Measurements from ENCODE around the gene PADI6.
A peak's percentile ranks its signal among the peaks of the same experiment; 100 is the strongest.
"Not testable (repeated sequence)": the region's sequence is repeated elsewhere in the genome, so short reads cannot be mapped to it uniquely, and the experiment has no call there.

PADI6 gene

DNA sequence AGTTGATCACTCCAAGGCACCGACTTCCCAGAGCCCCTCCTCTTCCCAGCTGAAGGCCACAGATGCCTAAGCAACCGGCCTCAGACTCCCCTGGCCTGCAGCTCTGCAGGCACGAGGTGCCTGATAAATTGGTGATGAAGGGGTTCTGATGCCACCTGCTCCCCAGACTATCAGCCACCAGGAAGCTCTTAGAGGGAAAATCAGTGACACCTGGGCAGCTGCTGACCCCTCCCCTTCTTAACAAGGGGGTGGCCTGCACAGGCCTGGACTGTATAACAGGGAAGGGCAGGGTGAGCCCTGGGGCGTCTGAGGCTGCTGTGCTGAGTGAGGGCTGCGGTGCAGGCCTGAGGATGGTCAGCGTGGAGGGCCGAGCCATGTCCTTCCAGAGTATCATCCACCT, at the start of gene PADI6:
TSS of gene PADI6 (plus strand) at position 301 of the 400 bp plus-strand sequence. CDS start at position 351, 50 bp downstream.
- DNase-seq = no peak

DNA sequence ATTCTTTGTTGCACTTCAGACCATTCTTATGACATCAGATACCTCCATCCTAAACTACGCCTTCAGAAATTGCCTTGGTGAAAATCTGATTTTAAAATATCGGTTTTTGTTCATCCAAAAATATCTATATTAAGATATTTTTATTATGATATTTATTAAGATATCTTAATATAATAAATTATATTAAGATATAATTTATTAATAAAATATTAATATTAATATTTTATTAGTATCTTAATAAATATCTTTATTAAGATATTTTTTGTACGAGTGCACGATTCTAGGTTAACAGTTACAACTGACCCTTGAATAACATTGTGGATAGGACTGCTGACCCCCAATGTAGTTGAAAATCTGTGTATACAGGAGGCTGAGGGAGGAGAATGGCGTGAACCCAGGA, 43.1 kb upstream of the PADI6 start:
- DNase-seq = no peak

DNA sequence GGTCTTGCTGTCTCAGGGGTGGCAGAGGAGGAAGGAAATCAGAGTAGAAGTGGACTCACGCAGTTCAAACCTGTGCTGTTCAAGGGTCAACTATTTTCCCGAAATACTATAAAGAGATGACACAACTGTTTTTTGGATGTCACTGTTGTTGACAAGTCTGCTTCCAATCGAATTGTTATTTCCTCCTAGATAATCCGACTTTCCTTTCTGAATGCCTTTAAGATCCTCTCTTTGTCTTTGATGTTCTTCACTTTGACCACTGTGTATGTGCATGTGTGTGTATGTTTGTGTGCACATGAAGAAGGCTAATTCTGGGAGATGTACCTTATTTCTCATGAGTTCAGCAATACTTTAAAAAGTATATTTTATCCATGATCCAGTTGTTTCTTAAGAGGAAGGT, 42.4 kb upstream of the PADI6 start:
- DNase-seq = no peak

GRCh38 chr1:17330856-17331255, 41.1 kb upstream of the PADI6 start:
- DNase-seq = no peak

- no peak for DNase-seq
Observed at GRCh38 chr1:17333081-17333480, 38.9 kb upstream of the PADI6 start.

DNA sequence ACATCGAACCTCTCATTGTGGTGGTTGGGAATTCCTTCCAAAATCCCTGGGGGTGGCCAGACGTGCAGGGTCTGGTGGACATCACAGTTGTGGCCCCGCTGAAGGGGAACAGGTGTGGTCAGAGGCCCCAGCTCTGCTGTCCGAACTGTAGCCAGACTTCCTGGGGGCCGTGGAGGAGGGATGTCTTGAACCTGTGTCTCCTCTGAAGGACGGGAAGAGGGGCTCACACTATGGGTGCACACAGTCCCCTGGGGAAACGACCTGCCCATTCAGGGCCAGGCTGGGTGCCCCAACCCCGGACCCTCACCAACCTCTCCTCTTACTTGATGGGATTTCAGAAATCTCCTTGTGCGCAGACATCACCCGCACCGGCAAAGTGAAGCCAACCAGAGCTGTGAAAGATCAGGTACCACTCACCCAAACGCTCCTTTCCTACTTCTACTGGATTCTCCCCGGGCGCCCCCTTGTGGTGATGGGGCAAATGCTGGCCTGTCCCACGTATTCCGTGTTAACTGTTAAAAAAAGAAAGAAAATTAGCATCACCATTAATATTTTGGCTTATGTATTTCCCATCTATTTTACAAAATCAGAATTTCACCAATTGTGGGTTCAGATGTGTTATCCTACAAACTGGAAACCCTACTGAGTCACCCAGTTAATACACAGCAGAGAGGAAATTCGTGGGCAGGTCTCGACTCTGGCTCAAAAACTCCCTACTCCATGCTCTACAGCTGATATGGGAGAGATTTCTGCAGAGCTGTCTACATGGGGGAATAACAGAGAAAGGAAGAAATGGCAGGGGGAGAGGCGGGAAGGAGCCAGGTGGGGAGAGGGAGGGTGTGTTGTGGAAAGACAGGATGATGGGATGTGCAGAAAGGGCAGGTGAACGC, 35.9 kb upstream of the PADI6 start:
- DNase-seq = peak; percentile 11

- no peak for DNase-seq
Observed at GRCh38 chr1:17338706-17339493, 33.1 kb upstream of the PADI6 start.

- no peak for DNase-seq
Observed at GRCh38 chr1:17339521-17339920, 32.5 kb upstream of the PADI6 start.

- no peak for DNase-seq
Observed at GRCh38 chr1:17340358-17340757, 31.6 kb upstream of the PADI6 start.

DNA sequence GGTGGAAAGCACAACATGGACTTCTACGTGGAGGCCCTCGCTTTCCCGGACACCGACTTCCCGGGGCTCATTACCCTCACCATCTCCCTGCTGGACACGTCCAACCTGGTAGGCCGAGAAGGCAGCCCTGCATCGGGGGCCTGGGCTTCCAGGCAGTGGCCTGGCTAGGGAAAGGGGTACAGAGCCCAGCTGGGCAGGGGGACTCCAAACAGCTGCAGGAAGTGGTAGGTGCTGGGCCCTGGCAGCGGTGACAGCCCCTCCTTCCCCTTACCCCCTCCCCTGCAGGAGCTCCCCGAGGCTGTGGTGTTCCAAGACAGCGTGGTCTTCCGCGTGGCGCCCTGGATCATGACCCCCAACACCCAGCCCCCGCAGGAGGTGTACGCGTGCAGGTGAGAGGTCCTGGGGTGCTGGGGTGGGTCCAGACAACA, 30.0 kb upstream of the PADI6 start:
- DNase-seq = no peak

DNA sequence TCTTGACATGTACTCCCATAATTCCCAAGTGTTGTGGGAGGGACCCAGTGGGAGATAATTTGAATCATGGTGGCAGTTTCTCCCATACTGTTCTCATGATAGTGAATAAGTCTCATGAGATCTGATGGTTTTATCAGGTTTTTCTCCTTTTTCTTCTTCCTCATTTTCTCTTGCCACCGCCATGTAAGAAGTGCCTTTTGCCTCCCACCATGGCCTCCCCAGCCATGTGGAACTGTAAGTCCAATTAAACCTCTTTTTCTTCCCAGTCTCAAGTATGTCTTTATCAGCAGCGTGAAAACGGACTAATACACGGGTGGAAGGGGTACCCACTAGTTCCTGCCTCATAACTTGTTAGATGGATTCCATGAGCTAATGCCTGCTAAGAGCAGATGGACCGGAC, 26.5 kb upstream of the PADI6 start:
- DNase-seq = not testable (repeated sequence)

- no peak for DNase-seq
Observed at GRCh38 chr1:17346046-17346789, 25.8 kb upstream of the PADI6 start.

DNA sequence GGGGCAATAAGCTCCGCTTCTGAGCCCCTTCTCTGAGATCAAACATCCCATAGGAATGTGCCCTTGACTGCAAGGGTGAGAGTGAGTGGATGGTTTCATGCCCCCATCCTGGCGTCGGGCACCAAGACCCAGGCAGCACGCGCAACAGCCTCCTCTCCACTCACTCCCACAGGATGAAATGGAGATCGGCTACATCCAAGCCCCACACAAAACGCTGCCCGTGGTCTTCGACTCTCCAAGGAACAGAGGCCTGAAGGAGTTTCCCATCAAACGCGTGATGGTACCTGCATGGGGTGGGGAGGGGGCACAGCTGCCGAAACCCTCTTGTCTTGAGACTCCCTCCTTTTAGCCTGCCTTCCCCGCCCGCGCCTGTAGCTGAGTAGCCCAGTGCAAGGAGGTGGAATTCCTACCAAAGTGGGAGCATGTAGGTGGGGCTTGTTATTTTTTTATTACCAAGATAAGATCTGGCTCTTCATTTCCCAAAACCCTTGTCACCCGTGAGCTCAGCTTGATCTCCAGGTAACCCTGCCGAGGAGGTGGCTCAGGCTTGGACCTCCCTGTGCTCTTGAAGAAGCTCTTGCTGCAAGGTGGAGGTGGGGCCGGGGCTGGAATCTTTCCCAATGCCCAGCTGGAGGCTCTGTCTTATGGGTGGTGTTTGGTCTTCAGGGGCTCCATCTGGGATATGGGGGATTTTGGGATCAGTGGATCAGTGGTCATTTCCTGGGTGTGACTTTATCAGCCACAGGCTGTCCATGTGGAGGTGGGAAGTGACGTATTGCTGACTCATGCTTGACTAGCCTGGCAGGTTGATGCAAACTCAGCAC, 24.0 kb upstream of the PADI6 start:
- no peak for DNase-seq

GRCh38 chr1:17348593-17349234, 23.3 kb upstream of the PADI6 start:
- DNase-seq = peak; percentile 78

DNA sequence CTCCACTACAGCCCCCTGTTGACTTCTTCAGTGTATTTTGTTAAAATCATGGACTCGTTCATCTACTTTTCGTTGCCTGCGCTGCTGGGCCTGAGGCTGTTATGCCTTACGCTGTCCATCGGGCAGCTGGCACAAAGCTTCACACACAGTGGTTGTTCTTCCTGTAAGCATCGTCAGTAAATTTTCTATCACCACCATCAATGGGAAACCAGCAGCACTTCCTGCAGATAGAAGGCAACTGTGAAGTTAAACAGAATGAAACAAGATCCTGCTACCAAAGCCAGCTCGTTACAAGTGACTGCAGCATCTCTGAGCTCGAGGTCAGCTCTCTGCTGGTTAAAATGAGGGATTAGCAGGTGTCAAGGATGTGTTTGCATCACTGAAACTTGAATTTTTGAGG, 21.9 kb upstream of the PADI6 start:
- no peak for DNase-seq

- DNase-seq = no peak
Observed at GRCh38 chr1:17350928-17351446, 21.0 kb upstream of the PADI6 start.

- no peak for DNase-seq
Observed at GRCh38 chr1:17351598-17352324, 20.2 kb upstream of the PADI6 start.

DNA sequence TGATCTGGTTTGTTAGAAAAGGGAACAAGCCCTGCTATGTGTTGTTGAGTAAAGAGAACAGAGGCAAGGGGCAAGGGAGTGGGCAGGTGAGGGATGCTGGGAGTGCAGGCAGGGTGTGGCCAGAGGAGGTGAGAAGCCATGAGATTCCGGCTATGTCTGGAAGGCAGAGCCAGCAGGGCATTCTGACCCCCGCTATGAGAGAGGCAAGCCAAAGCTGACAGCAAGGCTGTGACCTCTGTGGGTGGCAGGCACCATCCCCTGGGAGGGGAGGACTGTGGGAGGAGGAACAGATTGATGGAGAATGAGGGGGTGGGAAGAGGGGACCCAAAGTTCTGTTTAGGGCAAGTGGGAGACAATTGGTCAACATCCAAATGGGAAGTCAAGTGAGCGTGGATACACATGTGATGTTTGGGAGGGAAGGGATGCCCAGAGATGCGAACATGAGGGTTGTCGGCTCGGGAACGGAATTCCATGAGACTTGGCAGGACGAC, 19.5 kb upstream of the PADI6 start:
- no peak for DNase-seq

DNA sequence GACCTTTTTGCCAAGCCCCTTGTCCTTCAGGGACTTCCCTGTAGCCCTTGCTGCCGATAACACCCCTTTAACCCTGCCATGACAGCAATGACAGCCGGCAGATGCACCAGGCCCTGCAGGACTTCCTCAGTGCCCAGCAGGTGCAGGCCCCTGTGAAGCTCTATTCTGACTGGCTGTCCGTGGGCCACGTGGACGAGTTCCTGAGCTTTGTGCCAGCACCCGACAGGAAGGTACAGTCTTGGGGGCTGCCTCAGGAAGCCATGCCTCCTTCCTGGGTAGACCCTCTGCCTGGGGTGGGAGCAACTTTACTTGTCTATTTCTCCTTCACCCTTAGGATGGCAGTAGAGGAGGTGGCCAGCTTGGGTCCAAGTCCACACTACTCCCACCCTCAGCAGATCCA, 16.1 kb upstream of the PADI6 start:
- no peak for DNase-seq

DNA sequence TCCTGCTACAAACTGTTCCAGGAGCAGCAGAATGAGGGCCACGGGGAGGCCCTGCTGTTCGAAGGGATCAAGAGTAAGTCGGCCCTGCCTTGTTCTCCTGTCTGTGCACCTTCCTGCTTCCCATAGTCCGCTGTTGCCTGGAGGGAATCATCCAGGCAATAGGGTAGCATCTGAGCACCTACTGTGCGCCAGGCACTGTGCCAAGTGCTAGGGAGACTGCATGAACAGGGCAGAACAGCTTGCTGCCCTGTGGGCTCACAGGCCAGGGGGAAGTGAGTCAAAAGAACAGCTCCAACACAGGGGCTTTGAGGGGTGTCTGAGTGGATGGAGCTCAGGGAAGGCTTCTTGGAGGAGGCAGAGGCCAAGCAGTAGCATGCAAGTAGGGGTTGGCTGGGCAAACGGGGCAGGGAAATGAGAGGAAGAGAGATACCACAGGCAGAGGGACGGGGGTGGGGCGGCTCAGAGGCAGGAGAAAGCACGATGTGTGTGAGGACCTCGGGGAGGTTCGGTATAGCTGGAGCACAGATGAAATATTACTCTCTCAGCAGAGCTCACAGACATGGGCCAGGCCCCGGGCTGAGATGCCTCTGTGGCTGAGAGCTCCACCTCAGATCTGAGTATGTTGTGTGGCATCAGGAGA, 15.5 kb upstream of the PADI6 start:
- DNase-seq = no peak

All from MV-4-11 (cell line).